ENCODE results near the gene AKR1C1.
"Not testable (repeated sequence)": the region's sequence is repeated elsewhere in the genome, so short reads cannot be mapped to it uniquely, and the experiment has no call there.

Gene AKR1C1

DNA sequence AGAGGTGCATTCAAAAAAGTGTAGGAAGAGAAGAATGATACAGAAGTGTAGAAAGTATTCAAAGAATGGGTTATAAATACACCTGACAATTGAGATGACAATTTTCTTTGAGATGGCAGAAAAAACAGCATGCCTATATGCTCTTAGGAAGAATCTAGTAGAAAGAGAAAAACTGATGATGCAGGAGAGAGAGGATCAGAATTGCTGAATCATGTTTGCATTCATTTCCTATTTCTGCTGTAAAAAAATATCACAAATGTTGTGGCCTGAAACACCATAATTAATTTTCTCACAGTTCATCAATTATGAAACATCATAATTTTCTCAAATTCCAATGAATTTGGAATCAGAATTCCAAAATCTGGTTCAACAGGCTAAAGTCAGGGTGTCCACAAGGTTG is 9.8 kb upstream of the AKR1C1 start:
- in situ Hi-C loops (cut with MboI; ENCODE audit: low sequenced_read_pairs, unreplicated experiment), result no loop called here
- TF ChIP-seq, protein P1, sequence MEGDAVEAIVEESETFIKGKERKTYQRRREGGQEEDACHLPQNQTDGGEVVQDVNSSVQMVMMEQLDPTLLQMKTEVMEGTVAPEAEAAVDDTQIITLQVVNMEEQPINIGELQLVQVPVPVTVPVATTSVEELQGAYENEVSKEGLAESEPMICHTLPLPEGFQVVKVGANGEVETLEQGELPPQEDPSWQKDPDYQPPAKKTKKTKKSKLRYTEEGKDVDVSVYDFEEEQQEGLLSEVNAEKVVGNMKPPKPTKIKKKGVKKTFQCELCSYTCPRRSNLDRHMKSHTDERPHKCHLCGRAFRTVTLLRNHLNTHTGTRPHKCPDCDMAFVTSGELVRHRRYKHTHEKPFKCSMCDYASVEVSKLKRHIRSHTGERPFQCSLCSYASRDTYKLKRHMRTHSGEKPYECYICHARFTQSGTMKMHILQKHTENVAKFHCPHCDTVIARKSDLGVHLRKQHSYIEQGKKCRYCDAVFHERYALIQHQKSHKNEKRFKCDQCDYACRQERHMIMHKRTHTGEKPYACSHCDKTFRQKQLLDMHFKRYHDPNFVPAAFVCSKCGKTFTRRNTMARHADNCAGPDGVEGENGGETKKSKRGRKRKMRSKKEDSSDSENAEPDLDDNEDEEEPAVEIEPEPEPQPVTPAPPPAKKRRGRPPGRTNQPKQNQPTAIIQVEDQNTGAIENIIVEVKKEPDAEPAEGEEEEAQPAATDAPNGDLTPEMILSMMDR (IDR thresholded peaks at IDR 0.05; ENCODE audit: borderline replicate concordance, control extremely low read depth, extremely low read depth, insufficient read depth, missing control alignments), result no peak
- DNase-seq (ENCODE audit: low spot score), result no peak

DNA sequence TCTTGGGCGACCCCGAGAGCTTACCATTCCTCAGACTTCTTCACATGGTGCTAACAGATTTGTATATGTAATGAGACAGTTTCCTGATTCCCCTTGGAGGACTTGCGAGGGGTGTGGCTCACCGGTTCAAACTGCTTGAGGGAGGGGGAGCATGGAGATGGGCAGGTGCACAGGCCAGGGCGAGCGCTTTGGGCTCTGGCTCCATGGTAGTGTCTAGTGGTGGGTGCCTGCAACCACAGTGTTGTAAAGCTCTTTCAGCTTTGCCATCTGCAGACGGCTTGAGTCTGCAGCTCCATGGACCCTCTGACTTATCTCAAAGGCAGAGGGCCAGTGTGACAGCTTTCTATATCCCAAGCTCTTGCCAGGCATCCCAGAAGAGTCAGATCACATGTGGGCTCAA is 7.1 kb upstream of the AKR1C1 start:
- in situ Hi-C loops (cut with MboI; ENCODE audit: low sequenced_read_pairs, unreplicated experiment); DNase-seq (ENCODE audit: low spot score): not testable (repeated sequence)

DNA sequence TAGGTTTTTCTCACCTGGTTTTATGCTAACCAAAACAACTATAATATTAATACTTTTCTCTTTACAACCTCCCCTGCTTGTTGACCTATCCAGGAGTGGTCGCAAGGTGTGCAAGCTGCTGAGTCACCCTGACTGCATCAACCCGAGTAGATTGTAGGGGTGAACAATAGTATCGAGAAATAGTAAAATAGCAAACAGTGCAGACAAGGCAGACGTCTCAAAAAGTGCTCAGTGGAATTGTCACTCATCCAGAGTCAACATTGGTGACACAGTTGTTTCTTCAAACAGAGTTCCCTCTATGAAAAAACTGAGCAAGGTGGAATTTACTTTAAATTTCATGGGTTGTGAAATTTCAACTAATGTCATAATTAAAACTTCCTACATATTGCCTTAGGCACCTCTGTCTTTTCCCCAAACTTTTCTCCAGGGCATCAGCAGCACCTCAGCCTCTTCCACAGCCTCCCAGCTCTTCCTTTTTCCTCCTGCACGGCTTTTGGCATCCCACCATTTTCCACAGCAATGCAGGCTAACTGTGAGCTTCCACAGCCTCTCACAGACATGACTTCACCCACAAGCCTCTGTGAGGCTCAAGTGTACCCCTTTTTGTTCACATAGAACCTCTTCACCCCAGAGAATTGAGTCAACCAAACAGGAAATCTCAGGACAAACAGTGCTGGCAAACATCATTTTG is 6.1 kb upstream of the AKR1C1 start:
- in situ Hi-C loops (cut with MboI; ENCODE audit: low sequenced_read_pairs, unreplicated experiment), result not testable (repeated sequence)

DNA sequence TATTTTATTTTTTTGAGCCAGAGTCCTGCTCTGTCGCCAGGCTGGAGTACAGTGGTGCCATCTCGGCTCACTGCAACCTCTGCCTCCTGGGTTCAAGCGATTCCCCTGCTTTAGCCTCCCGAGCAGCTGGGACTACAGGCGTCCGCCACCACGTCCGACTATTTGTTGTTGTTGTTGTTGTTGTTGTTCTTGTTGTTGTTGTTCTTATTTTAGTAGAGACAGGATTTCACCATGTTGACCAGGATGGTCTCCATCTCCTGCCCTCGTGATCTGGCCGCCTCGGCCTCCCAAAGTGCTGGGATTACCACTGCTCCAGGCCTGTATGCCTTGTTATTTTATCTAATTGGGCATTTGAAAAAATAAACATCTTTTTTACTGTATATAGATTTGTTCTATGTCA is 1.7 kb upstream of the AKR1C1 start:
- DNase-seq (ENCODE audit: low spot score); in situ Hi-C loops (cut with MboI; ENCODE audit: low sequenced_read_pairs, unreplicated experiment): not testable (repeated sequence)

More for the DNA sequence above, 6.1 kb upstream of the AKR1C1 start:
- not testable (repeated sequence) for DNase-seq (ENCODE audit: low spot score)

DNA sequence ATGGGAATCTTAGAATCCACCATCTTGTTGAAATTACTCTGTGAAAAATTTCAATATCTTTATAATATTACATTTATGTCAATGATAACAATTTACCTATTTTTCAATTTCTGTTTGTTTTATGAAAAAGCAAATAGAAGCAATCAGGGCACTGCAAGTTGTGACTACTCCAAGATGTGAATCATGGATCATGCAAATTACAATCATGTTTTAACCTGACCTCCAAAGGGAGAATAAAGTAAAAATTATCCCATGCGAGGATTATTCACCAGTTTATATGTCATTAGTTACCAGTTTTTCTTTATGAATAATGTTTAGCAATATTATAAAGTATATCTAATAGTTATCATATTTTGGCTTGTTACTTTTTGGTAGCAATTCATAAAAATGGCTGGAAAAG is 907 bp upstream of the AKR1C1 start:
- DNase-seq (ENCODE audit: low spot score); in situ Hi-C loops (cut with MboI; ENCODE audit: low sequenced_read_pairs, unreplicated experiment): not testable (repeated sequence)

DNA sequence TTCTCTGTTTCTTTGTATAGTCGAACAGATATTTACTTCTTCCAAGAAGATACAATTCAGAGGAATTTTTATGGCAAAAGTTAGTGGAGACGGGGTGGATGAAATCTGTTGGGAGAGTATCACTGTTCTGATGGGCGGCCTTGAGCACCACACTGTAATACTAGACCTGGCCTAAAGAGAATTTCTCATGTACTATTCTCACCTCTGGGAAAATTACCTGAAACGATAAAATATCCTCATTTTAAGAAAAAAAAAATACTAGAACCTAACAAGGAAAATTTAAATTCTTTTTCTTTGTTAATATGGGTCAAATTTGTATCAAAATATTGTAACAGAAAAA is 570 bp downstream of the AKR1C1 start:
- in situ Hi-C loops (cut with MboI; ENCODE audit: low sequenced_read_pairs, unreplicated experiment), result not testable (repeated sequence)

DNA sequence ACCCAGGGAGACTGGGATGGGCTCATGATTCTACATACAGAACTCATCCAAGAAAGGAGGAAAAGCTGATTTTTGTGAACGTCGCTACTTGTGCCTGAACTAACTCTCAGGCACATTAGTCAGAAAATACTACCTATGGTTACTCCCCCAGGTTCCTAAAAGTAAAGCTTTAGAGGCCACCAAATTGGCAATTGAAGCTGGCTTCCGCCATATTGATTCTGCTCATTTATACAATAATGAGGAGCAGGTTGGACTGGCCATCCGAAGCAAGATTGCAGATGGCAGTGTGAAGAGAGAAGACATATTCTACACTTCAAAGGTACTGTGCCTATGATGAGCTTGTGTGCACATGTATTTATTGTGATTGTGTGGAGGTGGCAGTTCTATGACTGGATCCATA is 2.5 kb downstream of the AKR1C1 start:
- in situ Hi-C loops (cut with MboI; ENCODE audit: low sequenced_read_pairs, unreplicated experiment); DNase-seq (ENCODE audit: low spot score): not testable (repeated sequence)

More for the DNA sequence above, 570 bp downstream of the AKR1C1 start:
- DNase-seq (ENCODE audit: low spot score), result not testable (repeated sequence)

DNA sequence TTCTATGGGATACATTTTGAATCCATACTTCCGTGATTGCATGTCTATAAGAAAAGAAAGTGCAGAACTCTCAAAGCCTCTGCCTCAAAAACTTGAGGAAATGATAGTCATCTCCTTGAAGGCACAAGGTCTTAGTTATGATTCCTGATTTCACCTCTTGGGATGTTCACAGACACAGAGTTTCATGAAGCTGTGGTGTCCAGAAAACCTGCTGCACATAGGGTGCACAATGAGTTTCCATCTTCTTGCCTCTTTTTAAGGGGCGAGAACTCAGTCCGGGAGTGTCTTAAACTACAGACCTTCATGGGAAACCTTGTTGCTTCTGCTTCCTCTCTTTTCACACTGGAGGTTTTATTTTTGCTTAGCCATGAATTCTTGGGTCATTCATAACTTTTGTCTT is 4.0 kb downstream of the AKR1C1 start:
- DNase-seq (ENCODE audit: low spot score); in situ Hi-C loops (cut with MboI; ENCODE audit: low sequenced_read_pairs, unreplicated experiment): not testable (repeated sequence)

DNA sequence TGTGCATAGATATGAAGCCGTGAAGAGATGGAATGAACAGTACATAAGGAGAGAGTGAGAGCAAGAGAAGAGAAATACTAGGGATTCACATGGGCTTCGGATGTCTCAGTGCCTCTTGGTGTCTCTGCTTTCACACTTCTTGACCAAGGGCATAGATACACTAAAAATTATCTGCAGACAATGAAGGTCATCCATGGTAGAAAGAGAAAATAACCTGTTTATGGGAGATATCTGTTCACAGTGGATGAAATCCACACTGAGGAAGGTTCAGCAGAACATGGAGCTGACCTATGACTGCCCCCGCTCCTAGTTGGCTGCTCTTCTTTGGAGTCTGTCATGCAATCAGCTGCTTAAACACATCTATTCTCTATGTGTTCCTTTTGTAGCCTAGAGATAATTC is 6.1 kb downstream of the AKR1C1 start:
- in situ Hi-C loops (cut with MboI; ENCODE audit: low sequenced_read_pairs, unreplicated experiment); DNase-seq (ENCODE audit: low spot score): not testable (repeated sequence)

DNA sequence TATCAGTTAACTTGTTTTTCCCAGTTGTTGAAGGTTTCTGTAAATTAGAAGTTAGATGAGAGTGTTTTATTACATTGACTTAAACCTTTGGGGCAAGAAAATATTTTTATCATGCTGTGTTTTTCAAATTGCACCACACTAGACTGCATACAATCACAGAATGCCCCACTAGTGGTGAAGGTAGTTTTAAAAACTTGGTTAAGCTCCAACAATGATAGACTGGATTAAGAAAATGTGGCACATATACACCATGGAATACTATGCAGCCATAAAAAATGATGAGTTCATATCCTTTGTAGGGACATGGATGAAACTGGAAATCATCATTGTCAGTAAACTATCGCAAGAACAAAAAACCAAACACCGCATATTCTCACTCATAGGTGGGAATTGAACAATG is 7.1 kb downstream of the AKR1C1 start:
- DNase-seq (ENCODE audit: low spot score); in situ Hi-C loops (cut with MboI; ENCODE audit: low sequenced_read_pairs, unreplicated experiment): not testable (repeated sequence)

DNA sequence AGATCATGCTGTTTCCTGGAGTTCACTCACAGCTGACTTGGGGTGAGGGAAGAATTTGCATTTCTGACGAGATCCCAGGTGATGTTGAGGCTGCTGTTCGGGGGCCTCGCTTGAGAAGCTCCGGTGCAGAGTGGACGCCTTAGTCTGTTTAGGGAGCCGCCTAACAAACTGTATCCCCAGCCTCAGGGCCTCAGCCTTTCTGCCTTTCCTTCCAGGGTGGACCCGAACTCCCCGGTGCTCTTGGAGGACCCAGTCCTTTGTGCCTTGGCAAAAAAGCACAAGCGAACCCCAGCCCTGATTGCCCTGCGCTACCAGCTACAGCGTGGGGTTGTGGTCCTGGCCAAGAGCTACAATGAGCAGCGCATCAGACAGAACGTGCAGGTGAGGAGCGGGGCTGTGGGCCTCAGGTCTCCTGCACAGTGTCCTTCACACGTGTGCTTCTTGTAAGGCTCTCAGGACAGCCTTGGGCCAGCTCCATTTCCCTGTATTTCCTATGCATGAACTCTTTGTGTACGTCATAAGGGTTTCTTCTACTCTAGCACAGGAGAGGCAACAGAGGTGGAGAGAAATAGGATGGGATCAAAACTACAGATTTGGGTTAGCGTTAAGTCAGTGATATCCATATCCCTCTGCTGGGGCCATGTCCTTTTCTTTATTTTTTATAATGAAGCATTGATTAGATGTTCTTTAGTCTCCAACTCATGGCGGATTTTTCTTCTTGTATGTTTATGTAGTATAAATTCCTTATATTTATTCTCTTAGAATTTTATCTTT is 9.3 kb downstream of the AKR1C1 start:
- DNase-seq (ENCODE audit: low spot score); in situ Hi-C loops (cut with MboI; ENCODE audit: low sequenced_read_pairs, unreplicated experiment): not testable (repeated sequence)

DNA sequence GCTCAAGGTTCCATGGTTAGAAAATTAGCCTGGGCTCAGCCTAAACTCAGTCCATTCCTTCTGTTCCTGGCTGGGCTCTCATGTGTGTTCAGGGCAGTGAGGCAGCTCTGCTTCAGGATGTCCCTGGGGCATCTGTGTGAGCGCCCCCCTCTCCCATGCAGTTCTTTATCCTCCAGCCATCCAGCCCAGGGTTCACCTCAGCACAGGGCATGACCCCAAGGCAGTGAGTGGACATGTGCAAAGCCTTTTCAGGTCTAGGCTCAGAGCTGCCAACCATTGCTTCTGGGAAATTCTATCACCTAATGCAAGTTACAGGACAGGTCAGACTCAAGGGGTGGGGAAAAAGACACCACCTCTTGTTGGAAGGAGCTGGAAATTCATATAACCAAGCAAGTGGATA is 10.1 kb downstream of the AKR1C1 start:
- DNase-seq (ENCODE audit: low spot score); in situ Hi-C loops (cut with MboI; ENCODE audit: low sequenced_read_pairs, unreplicated experiment): not testable (repeated sequence)

DNA sequence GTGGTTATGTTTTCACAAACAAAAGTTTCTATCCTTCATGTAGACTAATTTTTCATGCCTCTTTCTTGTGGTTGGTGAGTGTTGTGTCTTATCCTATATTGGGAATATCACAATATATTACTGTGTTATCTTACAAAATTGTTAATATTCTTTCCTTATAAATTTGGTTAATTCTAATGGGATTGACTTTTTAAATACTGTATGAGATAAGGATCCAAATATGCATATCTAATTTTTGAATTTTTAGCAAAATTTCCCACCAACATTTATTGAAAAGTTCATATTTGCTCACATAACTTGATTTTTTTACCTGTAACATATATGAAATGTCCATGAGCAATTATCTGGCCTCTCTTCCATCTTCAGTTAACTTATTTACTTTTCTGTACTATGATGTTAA is 11.2 kb downstream of the AKR1C1 start:
- in situ Hi-C loops (cut with MboI; ENCODE audit: low sequenced_read_pairs, unreplicated experiment); DNase-seq (ENCODE audit: low spot score): not testable (repeated sequence)

Data from GM13976 (cell line).